IMR-90 (cell line): ENCODE data around the gene CBX8. TPM values are rescaled to one million over a fixed set of nuclear protein-coding genes. Genes with fewer than 3 reads are reported as not detected.

Experiments
- FOS ChIP-seq: fragments of 150-350 bp; IDR thresholded peaks from 2 replicates; pipeline ENCODE4 v1.6.1; 2016; ENCODE audit warnings: low read depth, low read length
- polyA plus RNA-seq, 3 experiments: library from polyadenylated mRNA; depleted of rRNA; stranded (reverse); fragments of >200 nt; gene quantifications; 2 replicates each; pipeline ENCODE4 v1.2.3, GENCODE V29; 2012; ENCODE audit warnings: low replicate concordance in 1 of 3
- total RNA-seq: library from RNA; depleted of rRNA; stranded (reverse); fragments of >200 nt; gene quantifications from 2 replicates; pipeline ENCODE4 v1.2.3, GENCODE V29; 2012
- TF ChIP-seq, protein P1 (sequence below): fragments of 150-350 bp; IDR thresholded peaks from 2 replicates; pipeline ENCODE4 v1.6.1; 2016; ENCODE audit warnings: low read depth, mild to moderate bottlenecking, low read length, moderate library complexity, borderline replicate concordance
- TF ChIP-seq, protein P2 (sequence below): fragments of 150-350 bp; IDR thresholded peaks from 2 replicates; pipeline ENCODE4 v1.6.1; 2017; ENCODE audit warnings: mild to moderate bottlenecking, antibody characterized with exemption, low read length, low read depth

CBX8 gene
- total and polyA plus RNA-seq, 2 of the 4 experiments (the other 2 are of a cell fraction) = 3.2 to 5.4 TPM

GRCh38 chr17:79839356-79840268 lies 42.7 kb upstream of the CBX8 start, which contains the start of gene CBX4 (continued):
- TF ChIP-seq, protein P1, sequence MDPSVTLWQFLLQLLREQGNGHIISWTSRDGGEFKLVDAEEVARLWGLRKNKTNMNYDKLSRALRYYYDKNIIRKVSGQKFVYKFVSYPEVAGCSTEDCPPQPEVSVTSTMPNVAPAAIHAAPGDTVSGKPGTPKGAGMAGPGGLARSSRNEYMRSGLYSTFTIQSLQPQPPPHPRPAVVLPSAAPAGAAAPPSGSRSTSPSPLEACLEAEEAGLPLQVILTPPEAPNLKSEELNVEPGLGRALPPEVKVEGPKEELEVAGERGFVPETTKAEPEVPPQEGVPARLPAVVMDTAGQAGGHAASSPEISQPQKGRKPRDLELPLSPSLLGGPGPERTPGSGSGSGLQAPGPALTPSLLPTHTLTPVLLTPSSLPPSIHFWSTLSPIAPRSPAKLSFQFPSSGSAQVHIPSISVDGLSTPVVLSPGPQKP = no peak
- TF ChIP-seq FOS = no peak
- TF ChIP-seq, protein P2, sequence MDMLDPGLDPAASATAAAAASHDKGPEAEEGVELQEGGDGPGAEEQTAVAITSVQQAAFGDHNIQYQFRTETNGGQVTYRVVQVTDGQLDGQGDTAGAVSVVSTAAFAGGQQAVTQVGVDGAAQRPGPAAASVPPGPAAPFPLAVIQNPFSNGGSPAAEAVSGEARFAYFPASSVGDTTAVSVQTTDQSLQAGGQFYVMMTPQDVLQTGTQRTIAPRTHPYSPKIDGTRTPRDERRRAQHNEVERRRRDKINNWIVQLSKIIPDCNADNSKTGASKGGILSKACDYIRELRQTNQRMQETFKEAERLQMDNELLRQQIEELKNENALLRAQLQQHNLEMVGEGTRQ = no peak
